A549 treated with Hydrocortisone at 1 μM for 4 hours (cell line): Measurements from ENCODE around the gene EEF2. TPM values are rescaled to one million over a fixed set of nuclear protein-coding genes. Genes with fewer than 3 reads are reported as not detected.

Experiments
- total RNA-seq: library from RNA; stranded (reverse); fragments of 200-300 nt; extraction: Qiagen RNA extraction; gene quantifications from 5 replicates; pipeline ENCODE4 v1.2.3, GENCODE V29; 2022

EEF2 gene
- 1,002 to 1,061 TPM (median 1,049 TPM) in 5 replicates for total RNA-seq

GRCh38 chr19:3984908-3985642, at the start of gene EEF2:
EEF2 (minus strand) TSS chr19:3985463; CDS start chr19:3985380, 83 bp downstream.

GRCh38 chr19:4007021-4007835, 22.0 kb upstream of the EEF2 start, which contains the start of gene PIAS4:
PIAS4 (plus strand) TSS chr19:4007736; CDS start chr19:4007761, 25 bp downstream.

GRCh38 chr19:3970808-3971598, 14.3 kb downstream of the EEF2 start, which contains the start of gene DAPK3:
DAPK3 (minus strand) TSS chr19:3971099; CDS start chr19:3969735, 1,364 bp downstream.

GRCh38 chr19:3932931-3933810, 52.1 kb downstream of the EEF2 start, which contains the start of gene NMRK2:
NMRK2 (plus strand) TSS chr19:3933069; CDS start chr19:3933672, 603 bp downstream.

Other genes starting within 250 kb of the EEF2 start
- gene APBA3, start 223.8 kb downstream of the EEF2 start, total RNA-seq = 9.8 to 11.6 TPM (median 11.1 TPM) in 5 replicates
- 60.1 to 76.7 TPM (median 65.6 TPM) in 5 replicates for gene MRPL54, start 222.8 kb downstream of the EEF2 start, total RNA-seq
- not detected in 5 replicates for gene RAX2, start 213.2 kb downstream of the EEF2 start, total RNA-seq
- gene MATK, start 199.1 kb downstream of the EEF2 start, total RNA-seq = 0.52 to 1.5 TPM (median 0.99 TPM) in 5 replicates
- gene ZFR2, start 116.4 kb downstream of the EEF2 start, total RNA-seq = 0.20 TPM in 1 of 5 replicates, not detected in the others
- 0.06 to 0.20 TPM (median 0.08 TPM) in 5 replicates for gene ATCAY, start 104.8 kb downstream of the EEF2 start, total RNA-seq
- gene NMRK2, start 52.4 kb downstream of the EEF2 start, total RNA-seq = not detected in 5 replicates
- gene DAPK3, start 14.4 kb downstream of the EEF2 start, total RNA-seq = 41.5 to 57.8 TPM (median 43.6 TPM) in 5 replicates
- 13.8 to 18.4 TPM (median 17.0 TPM) in 5 replicates for gene PIAS4, start 22.3 kb upstream of the EEF2 start, total RNA-seq
- 16.5 to 23.8 TPM (median 21.8 TPM) in 5 replicates for gene ZBTB7A, start 81.4 kb upstream of the EEF2 start, total RNA-seq
- 128 to 186 TPM (median 169 TPM) in 5 replicates for gene MAP2K2, start 138.7 kb upstream of the EEF2 start, total RNA-seq
- gene CREB3L3, start 168.2 kb upstream of the EEF2 start, total RNA-seq = 0.03 to 0.13 TPM (median 0.08 TPM) in 5 replicates
- 27.9 to 37.4 TPM (median 33.5 TPM) in 5 replicates for gene SIRT6, start 197.1 kb upstream of the EEF2 start, total RNA-seq
- gene ANKRD24, start 197.2 kb upstream of the EEF2 start, total RNA-seq = 0.14 to 0.24 TPM (median 0.22 TPM) in 5 replicates
- 2.5 to 3.9 TPM (median 3.4 TPM) in 5 replicates for gene EBI3, start 244.1 kb upstream of the EEF2 start, total RNA-seq